ENCODE results near the gene ADGB.

Gene ADGB

GRCh38 chr6:146583966-146584365, 14.8 kb upstream of the ADGB start:
- WGBS (ENCODE audit: extremely low coverage, insufficient coverage, low lambda C conversion rate), result no CpG with 5 or more reads among the region's 1 CpG
- no peaks in the 10 kb centered on the region for H3K36me3 ChIP-seq (ENCODE audit: control insufficient read depth, insufficient read depth, low read length)

GRCh38 chr6:146587459-146587858, 11.3 kb upstream of the ADGB start:
- Histone ChIP-seq H3K4me1 (ENCODE audit: control insufficient read depth, low read depth, low read length) (no peaks in the 10 kb centered on the region), H2BK5ac (ENCODE audit: low read length) (no peak overlapping the region), H3K27me3 (ENCODE audit: insufficient read depth, low read length, poor library complexity) (no peaks in the 10 kb centered on the region), H2BK15ac (replicated peaks; ENCODE audit: low read depth) (no peak overlapping the region), H4K5ac (ENCODE audit: low read length) (no peak overlapping the region), H3K4me2 (ENCODE audit: low read length) (no peak overlapping the region), H3K18ac (ENCODE audit: low read length) (no peak overlapping the region), H4K8ac (ENCODE audit: low read depth, low read length) (no peak overlapping the region), H3K79me2 (ENCODE audit: control insufficient read depth, insufficient read depth, low read length) (no peaks in the 10 kb centered on the region), H2AK5ac (ENCODE audit: low read length) (no peak overlapping the region), H2BK120ac (ENCODE audit: low read depth, low read length) (no peak overlapping the region), H3K23ac (ENCODE audit: low read length) (no peak overlapping the region), H3K27ac (ENCODE audit: low read depth, low read length) (no peak overlapping the region), H3K4ac (ENCODE audit: low read depth, low read length) (no peak overlapping the region), H3K4me3 (ENCODE audit: low read length) (no peak overlapping the region), H3K79me1 (ENCODE audit: low read length) (no peaks in the 10 kb centered on the region), H3K9ac (ENCODE audit: low read length) (no peak overlapping the region), H3K36me3 (ENCODE audit: control insufficient read depth, insufficient read depth, low read length) (no peaks in the 10 kb centered on the region), H3K56ac (ENCODE audit: low read length) (no peak overlapping the region)
- 100% methylated on average over 1 of the region's 1 CpG for WGBS (ENCODE audit: extremely low coverage, insufficient coverage, low lambda C conversion rate)
- no peak for DNase-seq

More at GRCh38 chr6:146583966-146584365, 14.8 kb upstream of the ADGB start:
- no peaks in the 10 kb centered on the region for H3K4me1 ChIP-seq (ENCODE audit: control insufficient read depth, low read depth, low read length)
- no peak overlapping the region for H2BK5ac ChIP-seq (ENCODE audit: low read length)
- no peak overlapping the region for H3K27ac ChIP-seq (ENCODE audit: low read depth, low read length)
- H3K56ac ChIP-seq (ENCODE audit: low read length), result no peak overlapping the region
- no peak overlapping the region for H3K4me3 ChIP-seq (ENCODE audit: low read length)
- no peaks in the 10 kb centered on the region for H3K79me2 ChIP-seq (ENCODE audit: control insufficient read depth, insufficient read depth, low read length)
- H3K4ac ChIP-seq (ENCODE audit: low read depth, low read length), result no peak overlapping the region
- H3K18ac ChIP-seq (ENCODE audit: low read length), result no peak overlapping the region
- H3K23ac ChIP-seq (ENCODE audit: low read length), result no peak overlapping the region
- no peak overlapping the region for H2BK15ac ChIP-seq (replicated peaks; ENCODE audit: low read depth)
- no peak for DNase-seq
- H4K8ac ChIP-seq (ENCODE audit: low read depth, low read length), result no peak overlapping the region
- no peak overlapping the region for H3K9ac ChIP-seq (ENCODE audit: low read length)
- no peaks in the 10 kb centered on the region for H3K79me1 ChIP-seq (ENCODE audit: low read length)
- no peak overlapping the region for H4K5ac ChIP-seq (ENCODE audit: low read length)
- no peak overlapping the region for H2AK5ac ChIP-seq (ENCODE audit: low read length)
- H3K4me2 ChIP-seq (ENCODE audit: low read length), result no peak overlapping the region
- no peaks in the 10 kb centered on the region for H3K27me3 ChIP-seq (ENCODE audit: insufficient read depth, low read length, poor library complexity)
- no peak overlapping the region for H2BK120ac ChIP-seq (ENCODE audit: low read depth, low read length)

GRCh38 chr6:146590492-146590891, 8.3 kb upstream of the ADGB start:
- no peak overlapping the region for H4K8ac ChIP-seq (ENCODE audit: low read depth, low read length)
- H2AK5ac ChIP-seq (ENCODE audit: low read length), result no peak overlapping the region
- no peak overlapping the region for H2BK15ac ChIP-seq (replicated peaks; ENCODE audit: low read depth)
- H3K9ac ChIP-seq (ENCODE audit: low read length), result no peak overlapping the region
- DNase-seq, result no peak
- no peak overlapping the region for H3K4me3 ChIP-seq (ENCODE audit: low read length)
- no peak overlapping the region for H3K27ac ChIP-seq (ENCODE audit: low read depth, low read length)
- H3K79me1 ChIP-seq (ENCODE audit: low read length), result no peaks in the 10 kb centered on the region
- no peak overlapping the region for H3K18ac ChIP-seq (ENCODE audit: low read length)
- H2BK5ac ChIP-seq (ENCODE audit: low read length), result no peak overlapping the region
- H3K79me2 ChIP-seq (ENCODE audit: control insufficient read depth, insufficient read depth, low read length), result no peaks in the 10 kb centered on the region
- H2BK120ac ChIP-seq (ENCODE audit: low read depth, low read length), result no peak overlapping the region
- no peaks in the 10 kb centered on the region for H3K36me3 ChIP-seq (ENCODE audit: control insufficient read depth, insufficient read depth, low read length)
- H3K23ac ChIP-seq (ENCODE audit: low read length), result no peak overlapping the region
- no peak overlapping the region for H4K5ac ChIP-seq (ENCODE audit: low read length)
- no peak overlapping the region for H3K56ac ChIP-seq (ENCODE audit: low read length)
- no CpG with 5 or more reads among the region's 1 CpG for WGBS (ENCODE audit: extremely low coverage, insufficient coverage, low lambda C conversion rate)
- H3K4ac ChIP-seq (ENCODE audit: low read depth, low read length), result no peak overlapping the region
- no peaks in the 10 kb centered on the region for H3K27me3 ChIP-seq (ENCODE audit: insufficient read depth, low read length, poor library complexity)
- no peak overlapping the region for H3K4me2 ChIP-seq (ENCODE audit: low read length)
- H3K4me1 ChIP-seq (ENCODE audit: control insufficient read depth, low read depth, low read length), result no peaks in the 10 kb centered on the region

- no peak for DNase-seq
- Histone ChIP-seq H2BK5ac (ENCODE audit: low read length) (no peak overlapping the region), H3K79me1 (ENCODE audit: low read length) (no peaks in the 10 kb centered on the region), H3K27ac (ENCODE audit: low read depth, low read length) (no peak overlapping the region), H3K27me3 (ENCODE audit: insufficient read depth, low read length, poor library complexity) (no peaks in the 10 kb centered on the region), H3K4me3 (ENCODE audit: low read length) (no peak overlapping the region), H3K4ac (ENCODE audit: low read depth, low read length) (no peak overlapping the region), H3K4me2 (ENCODE audit: low read length) (no peak overlapping the region), H3K23ac (ENCODE audit: low read length) (no peak overlapping the region), H2BK15ac (replicated peaks; ENCODE audit: low read depth) (no peak overlapping the region), H3K9ac (ENCODE audit: low read length) (no peak overlapping the region), H3K79me2 (ENCODE audit: control insufficient read depth, insufficient read depth, low read length) (no peaks in the 10 kb centered on the region), H4K8ac (ENCODE audit: low read depth, low read length) (no peak overlapping the region), H4K5ac (ENCODE audit: low read length) (no peak overlapping the region), H3K4me1 (ENCODE audit: control insufficient read depth, low read depth, low read length) (no peaks in the 10 kb centered on the region), H2AK5ac (ENCODE audit: low read length) (no peak overlapping the region), H3K56ac (ENCODE audit: low read length) (no peak overlapping the region), H2BK120ac (ENCODE audit: low read depth, low read length) (no peak overlapping the region), H3K36me3 (ENCODE audit: control insufficient read depth, insufficient read depth, low read length) (no peaks in the 10 kb centered on the region), H3K18ac (ENCODE audit: low read length) (no peak overlapping the region)
Measured at GRCh38 chr6:146592451-146592850, 6.3 kb upstream of the ADGB start.

- H4K5ac ChIP-seq (ENCODE audit: low read length), result no peak overlapping the region
- no peak overlapping the region for H2BK120ac ChIP-seq (ENCODE audit: low read depth, low read length)
- no peaks in the 10 kb centered on the region for H3K27me3 ChIP-seq (ENCODE audit: insufficient read depth, low read length, poor library complexity)
- no peak overlapping the region for H3K9ac ChIP-seq (ENCODE audit: low read length)
- no peaks in the 10 kb centered on the region for H3K79me1 ChIP-seq (ENCODE audit: low read length)
- H3K4me1 ChIP-seq (ENCODE audit: control insufficient read depth, low read depth, low read length), result no peaks in the 10 kb centered on the region
- H3K4ac ChIP-seq (ENCODE audit: low read depth, low read length), result no peak overlapping the region
- no peak overlapping the region for H4K8ac ChIP-seq (ENCODE audit: low read depth, low read length)
- no peak overlapping the region for H3K4me3 ChIP-seq (ENCODE audit: low read length)
- no peak overlapping the region for H2BK5ac ChIP-seq (ENCODE audit: low read length)
- H3K79me2 ChIP-seq (ENCODE audit: control insufficient read depth, insufficient read depth, low read length), result no peaks in the 10 kb centered on the region
- no peak for DNase-seq
- WGBS (ENCODE audit: extremely low coverage, insufficient coverage, low lambda C conversion rate), result no CpG with 5 or more reads among the region's 2 CpGs
- H2BK15ac ChIP-seq (replicated peaks; ENCODE audit: low read depth), result no peak overlapping the region
- no peak overlapping the region for H3K4me2 ChIP-seq (ENCODE audit: low read length)
- no peak overlapping the region for H3K18ac ChIP-seq (ENCODE audit: low read length)
- no peak overlapping the region for H3K23ac ChIP-seq (ENCODE audit: low read length)
- no peak overlapping the region for H3K27ac ChIP-seq (ENCODE audit: low read depth, low read length)
- no peaks in the 10 kb centered on the region for H3K36me3 ChIP-seq (ENCODE audit: control insufficient read depth, insufficient read depth, low read length)
- H2AK5ac ChIP-seq (ENCODE audit: low read length), result no peak overlapping the region
- no peak overlapping the region for H3K56ac ChIP-seq (ENCODE audit: low read length)
Measured at GRCh38 chr6:146593986-146594385, 4.8 kb upstream of the ADGB start.

- Histone ChIP-seq H4K5ac (ENCODE audit: low read length) (no peak overlapping the region), H3K23ac (ENCODE audit: low read length) (no peak overlapping the region), H3K79me1 (ENCODE audit: low read length) (no peaks in the 10 kb centered on the region), H2BK120ac (ENCODE audit: low read depth, low read length) (no peak overlapping the region), H3K18ac (ENCODE audit: low read length) (no peak overlapping the region), H3K4me1 (ENCODE audit: control insufficient read depth, low read depth, low read length) (no peaks in the 10 kb centered on the region), H3K4ac (ENCODE audit: low read depth, low read length) (no peak overlapping the region), H3K27ac (ENCODE audit: low read depth, low read length) (no peak overlapping the region), H3K9ac (ENCODE audit: low read length) (no peak overlapping the region), H3K79me2 (ENCODE audit: control insufficient read depth, insufficient read depth, low read length) (no peaks in the 10 kb centered on the region), H3K4me2 (ENCODE audit: low read length) (no peak overlapping the region), H2BK5ac (ENCODE audit: low read length) (no peak overlapping the region), H4K8ac (ENCODE audit: low read depth, low read length) (no peak overlapping the region), H3K27me3 (ENCODE audit: insufficient read depth, low read length, poor library complexity) (no peaks in the 10 kb centered on the region), H2AK5ac (ENCODE audit: low read length) (no peak overlapping the region), H3K56ac (ENCODE audit: low read length) (no peak overlapping the region), H2BK15ac (replicated peaks; ENCODE audit: low read depth) (no peak overlapping the region), H3K4me3 (ENCODE audit: low read length) (no peak overlapping the region), H3K36me3 (ENCODE audit: control insufficient read depth, insufficient read depth, low read length) (no peaks in the 10 kb centered on the region)
- WGBS (ENCODE audit: extremely low coverage, insufficient coverage, low lambda C conversion rate), result no CpG with 5 or more reads among the region's 1 CpG
- no peak for DNase-seq
Measured at GRCh38 chr6:146594495-146594894, 4.3 kb upstream of the ADGB start.
